ENCODE measurements around the gene TLE1.
A peak's percentile ranks its signal among the peaks of the same experiment; 100 is the strongest.
"Not testable (repeated sequence)": the region's sequence is repeated elsewhere in the genome, so short reads cannot be mapped to it uniquely, and the experiment has no call there.

The TLE1 gene

GRCh38 chr9:81689093-81689342 lies 329 bp downstream of the TLE1 start:
- not testable (repeated sequence) for H3K9me3 ChIP-seq (ENCODE audit: control insufficient read depth, low read length); H2BK5ac ChIP-seq (ENCODE audit: low read depth, low read length, poor library complexity, severe bottlenecking); H3K4me1 ChIP-seq (ENCODE audit: control insufficient read depth, insufficient read depth, low read depth, low read length); DNase-seq; H2AK5ac ChIP-seq (ENCODE audit: low read length, severe bottlenecking); H3K79me1 ChIP-seq (replicated peaks; ENCODE audit: low read length, poor library complexity, severe bottlenecking); H2BK120ac ChIP-seq (ENCODE audit: low read depth, low read length); H2BK15ac ChIP-seq (ENCODE audit: low read depth, poor library complexity, severe bottlenecking); H2AFZ ChIP-seq (ENCODE audit: low read depth, low read length)
- Histone ChIP-seq H4K91ac (ENCODE audit: low read length) (peak overlapping the region; percentile 72), H4K8ac (ENCODE audit: low read length) (peak overlapping the region; percentile 60), H3K14ac (ENCODE audit: low read length in 2 of 2) (peak overlapping the region in 1 of 2 experiments; percentile 81), H3K27me3 (ENCODE audit: control insufficient read depth in 1 of 2, insufficient read depth in 1 of 2, low read length in 2 of 2) (peaks cover 5 to 14% of the 10 kb centered on the region in 2 experiments), H3K36me3 (ENCODE audit: control insufficient read depth in 1 of 2, insufficient read depth in 2 of 2, low read depth in 1 of 2, low read length in 2 of 2) (peaks cover 0 to 15% of the 10 kb centered on the region in 2 experiments), H2BK12ac (ENCODE audit: low read length in 2 of 2) (peak overlapping the region in 1 of 2 experiments; percentile 83), H3K23ac (ENCODE audit: low read length in 2 of 2) (peak overlapping the region in 1 of 2 experiments; percentile 52), H3K27ac (ENCODE audit: low read length, poor library complexity, severe bottlenecking) (peak overlapping the region; percentile 41), H3K4me2 (ENCODE audit: low read length, poor library complexity, severe bottlenecking) (peak overlapping the region; percentile 97), H3K4me3 (ENCODE audit: insufficient read depth in 1 of 2, low read depth in 1 of 2, low read length in 2 of 2) (peak overlapping the region; percentile 79 to 82), H3K18ac (ENCODE audit: low read depth in 1 of 2, low read length in 2 of 2) (peak overlapping the region; percentile 77 to 95), H3K9ac (ENCODE audit: low read length) (peak overlapping the region; percentile 78), H3K4ac (ENCODE audit: low read depth in 1 of 2, low read length in 2 of 2) (peak overlapping the region in 1 of 2 experiments; percentile 61)
- WGBS, result under 1% methylated on average over 16 of the region's 21 CpGs

- H2BK15ac ChIP-seq (ENCODE audit: low read depth, poor library complexity, severe bottlenecking), result peak overlapping the region; percentile 99
- peak; percentile 84 for DNase-seq
- peak overlapping the region in 1 of 2 experiments; percentile 83 for H2BK12ac ChIP-seq (ENCODE audit: low read length in 2 of 2)
- H2BK5ac ChIP-seq (ENCODE audit: low read depth, low read length, poor library complexity, severe bottlenecking); H3K79me1 ChIP-seq (replicated peaks; ENCODE audit: low read length, poor library complexity, severe bottlenecking); H3K4me1 ChIP-seq (ENCODE audit: control insufficient read depth, insufficient read depth, low read depth, low read length); H2AFZ ChIP-seq (ENCODE audit: low read depth, low read length); H2AK5ac ChIP-seq (ENCODE audit: low read length, severe bottlenecking); H3K9me3 ChIP-seq (ENCODE audit: control insufficient read depth, low read length); H3K27ac ChIP-seq (ENCODE audit: low read length, poor library complexity, severe bottlenecking); H2BK120ac ChIP-seq (ENCODE audit: low read depth, low read length): not testable (repeated sequence)
- peak overlapping the region; percentile 65 for H4K91ac ChIP-seq (ENCODE audit: low read length)
- H3K27me3 ChIP-seq (ENCODE audit: control insufficient read depth in 1 of 2, insufficient read depth in 1 of 2, low read length in 2 of 2), result peaks cover 5 to 12% of the 10 kb centered on the region in 2 experiments
- WGBS, result under 1% methylated on average over 83 of the region's 107 CpGs
- H3K9ac ChIP-seq (ENCODE audit: low read length), result peak overlapping the region; percentile 78
- H3K4me3 ChIP-seq (ENCODE audit: insufficient read depth in 1 of 2, low read depth in 1 of 2, low read length in 2 of 2), result peak overlapping the region; percentile 79 to 82
- H3K18ac ChIP-seq (ENCODE audit: low read depth in 1 of 2, low read length in 2 of 2), result peak overlapping the region; percentile 77 to 95
- peak overlapping the region in 1 of 2 experiments; percentile 53 for H3K14ac ChIP-seq (ENCODE audit: low read length in 2 of 2)
- H4K8ac ChIP-seq (ENCODE audit: low read length), result peak overlapping the region; percentile 68
- peak overlapping the region; percentile 97 for H3K4me2 ChIP-seq (ENCODE audit: low read length, poor library complexity, severe bottlenecking)
- H3K4ac ChIP-seq (ENCODE audit: low read depth in 1 of 2, low read length in 2 of 2), result peak overlapping the region; percentile 71 to 96
- H3K23ac ChIP-seq (ENCODE audit: low read length in 2 of 2), result peak overlapping the region in 1 of 2 experiments; percentile 94
- H3K36me3 ChIP-seq (ENCODE audit: control insufficient read depth in 1 of 2, insufficient read depth in 2 of 2, low read depth in 1 of 2, low read length in 2 of 2), result peaks cover 0 to 20% of the 10 kb centered on the region in 2 experiments
Observed at GRCh38 chr9:81688262-81689092, 870 bp downstream of the TLE1 start.

- peak overlapping the region; percentile 27 for H4K8ac ChIP-seq (ENCODE audit: low read length)
- H3K23ac ChIP-seq (ENCODE audit: low read length in 2 of 2), result peak overlapping the region in 1 of 2 experiments; percentile 85
- H2AK5ac ChIP-seq (ENCODE audit: low read length, severe bottlenecking), result no peak overlapping the region
- peak overlapping the region; percentile 25 for H4K91ac ChIP-seq (ENCODE audit: low read length)
- H3K4ac ChIP-seq (ENCODE audit: low read depth in 1 of 2, low read length in 2 of 2), result peak overlapping the region; percentile 15 to 96
- H3K9me3 ChIP-seq (ENCODE audit: control insufficient read depth, low read length), result no peaks in the 10 kb centered on the region
- WGBS, result under 1% methylated on average over 38 of the region's 51 CpGs
- H2BK120ac ChIP-seq (ENCODE audit: low read depth, low read length), result peak overlapping the region; percentile 56
- peaks cover 0 to 26% of the 10 kb centered on the region in 2 experiments for H3K36me3 ChIP-seq (ENCODE audit: control insufficient read depth in 1 of 2, insufficient read depth in 2 of 2, low read depth in 1 of 2, low read length in 2 of 2)
- peak overlapping the region; percentile 78 for H3K9ac ChIP-seq (ENCODE audit: low read length)
- peak overlapping the region; percentile 59 for H2BK5ac ChIP-seq (ENCODE audit: low read depth, low read length, poor library complexity, severe bottlenecking)
- no peaks in the 10 kb centered on the region for H3K79me1 ChIP-seq (replicated peaks; ENCODE audit: low read length, poor library complexity, severe bottlenecking)
- no peak overlapping the region for H3K27ac ChIP-seq (ENCODE audit: low read length, poor library complexity, severe bottlenecking)
- peak overlapping the region; percentile 64 to 67 for H3K18ac ChIP-seq (ENCODE audit: low read depth in 1 of 2, low read length in 2 of 2)
- peak; percentile 56 for DNase-seq
- H3K4me3 ChIP-seq (ENCODE audit: insufficient read depth in 1 of 2, low read depth in 1 of 2, low read length in 2 of 2), result peak overlapping the region; percentile 79 to 82
- peak overlapping the region; percentile 97 for H3K4me2 ChIP-seq (ENCODE audit: low read length, poor library complexity, severe bottlenecking)
- H3K27me3 ChIP-seq (ENCODE audit: control insufficient read depth in 1 of 2, insufficient read depth in 1 of 2, low read length in 2 of 2), result peaks cover 5 to 12% of the 10 kb centered on the region in 2 experiments
- H3K14ac ChIP-seq (ENCODE audit: low read length in 2 of 2), result peak overlapping the region in 1 of 2 experiments; percentile 90
- H2BK12ac ChIP-seq (ENCODE audit: low read length in 2 of 2), result peak overlapping the region in 1 of 2 experiments; percentile 73
- H3K4me1 ChIP-seq (ENCODE audit: control insufficient read depth, insufficient read depth, low read depth, low read length), result peaks cover 7% of the 10 kb centered on the region
- peak overlapping the region; percentile 19 for H2AFZ ChIP-seq (ENCODE audit: low read depth, low read length)
- H2BK15ac ChIP-seq (ENCODE audit: low read depth, poor library complexity, severe bottlenecking), result peak overlapping the region; percentile 17
Observed at GRCh38 chr9:81687521-81688261, 1.7 kb downstream of the TLE1 start.

All from mesenchymal stem cell (in vitro differentiated cells and primary cell).